Transverse colon (tissue), 3 donors: Measurements from ENCODE around the gene OR6V1.

Experiments used
- CTCF ChIP-seq, 5 experiments: fragments of 200-600 bp in 3 of 5; fragments of 450-650 bp in 2 of 5; sonication (generic) in 3 of 5; IDR thresholded peaks; 1 replicate in 2 of 5; 2 replicates in 3 of 5; pipeline ENCODE4 v1.5.1; 2016 to 2017; ENCODE audit warnings: antibody characterized with exemption in 5 of 5, inconsistent platforms in 3 of 5, mild to moderate bottlenecking in 2 of 5, moderate library complexity in 1 of 5
- EP300 ChIP-seq: sonication (generic); formaldehyde crosslinking; IDR thresholded peaks from one replicate; pipeline ENCODE4 v1.6.1; 2017; ENCODE audit warnings: antibody characterized with exemption, low read depth
- POLR2A ChIP-seq: fragments of 450-650 bp; IDR thresholded peaks from one replicate; pipeline ENCODE4 v1.6.1; 2016; ENCODE audit warnings: antibody characterized with exemption, mild to moderate bottlenecking, moderate library complexity

DNA sequence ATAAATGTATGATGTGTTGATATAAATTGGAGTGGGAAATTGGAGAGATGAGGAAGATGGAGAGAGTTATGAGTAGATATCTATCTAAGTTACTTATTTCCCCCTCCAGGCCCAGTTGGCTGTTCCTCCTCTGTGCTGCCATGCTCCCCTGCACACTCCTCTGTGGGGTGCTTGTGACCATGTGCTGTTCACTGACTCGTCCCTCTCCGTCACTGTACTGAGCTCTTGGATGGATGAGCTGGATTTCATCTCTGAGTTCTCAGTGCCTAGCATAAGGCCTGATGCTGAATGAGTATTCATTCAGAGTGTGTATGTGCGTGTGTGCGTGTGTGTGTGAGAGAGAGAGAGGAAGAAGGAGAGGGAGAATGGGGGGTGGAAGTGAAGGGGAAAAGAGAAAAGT, 39.7 kb upstream of the OR6V1 start:
- no peak for TF ChIP-seq POLR2A
- TF ChIP-seq CTCF (IDR thresholded peaks at IDR 0.05), result no peak
- no peak for TF ChIP-seq EP300
